Keratinocyte (primary cell): ENCODE data around the gene RRP7A.

ENCODE experiments used
- EZH2 ChIP-seq: IDR thresholded peaks from one replicate; pipeline ENCODE4 v1.6.1; 2012; ENCODE audit warnings: inconsistent platforms, mild to moderate bottlenecking, low read length, moderate library complexity
- TF ChIP-seq, protein P1 (sequence below), 3 experiments: IDR thresholded peaks in 1 of 3; conservative IDR thresholded peaks in 1 of 3; optimal IDR thresholded peaks in 1 of 3; 2 replicates in 2 of 3; 3 replicates in 1 of 3; pipeline versions ENCODE3 to v1.5.1; 2011; ENCODE audit warnings: low read length in 3 of 3, mild to moderate bottlenecking in 3 of 3, moderate library complexity in 2 of 3, control low read depth in 1 of 3, inconsistent platforms in 1 of 3; ENCODE audit not compliant: insufficient read depth in 2 of 3; ENCODE audit errors: extremely low read depth in 1 of 3

DNA sequence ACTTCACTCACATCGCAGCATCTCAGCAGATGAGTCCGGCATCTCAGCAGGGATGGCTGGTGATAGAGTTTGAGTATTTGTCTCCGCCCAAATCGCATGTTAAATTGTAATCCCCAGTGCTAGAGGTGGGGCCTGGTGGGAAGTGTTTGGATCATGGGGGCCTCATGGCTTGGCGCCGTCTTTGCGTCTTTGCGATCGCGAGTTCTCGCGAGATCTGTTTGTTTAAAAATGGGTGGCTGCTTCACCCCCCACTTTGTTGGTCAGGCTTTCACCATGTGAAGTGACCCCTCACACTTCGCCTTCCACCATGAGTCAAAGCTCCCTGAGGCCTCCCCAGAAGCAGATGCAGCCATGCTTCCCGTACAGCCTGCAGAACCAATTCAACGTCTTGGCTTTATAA lies 3.0 kb upstream of the RRP7A start:
- TF ChIP-seq, protein P1, sequence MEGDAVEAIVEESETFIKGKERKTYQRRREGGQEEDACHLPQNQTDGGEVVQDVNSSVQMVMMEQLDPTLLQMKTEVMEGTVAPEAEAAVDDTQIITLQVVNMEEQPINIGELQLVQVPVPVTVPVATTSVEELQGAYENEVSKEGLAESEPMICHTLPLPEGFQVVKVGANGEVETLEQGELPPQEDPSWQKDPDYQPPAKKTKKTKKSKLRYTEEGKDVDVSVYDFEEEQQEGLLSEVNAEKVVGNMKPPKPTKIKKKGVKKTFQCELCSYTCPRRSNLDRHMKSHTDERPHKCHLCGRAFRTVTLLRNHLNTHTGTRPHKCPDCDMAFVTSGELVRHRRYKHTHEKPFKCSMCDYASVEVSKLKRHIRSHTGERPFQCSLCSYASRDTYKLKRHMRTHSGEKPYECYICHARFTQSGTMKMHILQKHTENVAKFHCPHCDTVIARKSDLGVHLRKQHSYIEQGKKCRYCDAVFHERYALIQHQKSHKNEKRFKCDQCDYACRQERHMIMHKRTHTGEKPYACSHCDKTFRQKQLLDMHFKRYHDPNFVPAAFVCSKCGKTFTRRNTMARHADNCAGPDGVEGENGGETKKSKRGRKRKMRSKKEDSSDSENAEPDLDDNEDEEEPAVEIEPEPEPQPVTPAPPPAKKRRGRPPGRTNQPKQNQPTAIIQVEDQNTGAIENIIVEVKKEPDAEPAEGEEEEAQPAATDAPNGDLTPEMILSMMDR (optimal IDR thresholded peaks at IDR 0.05 in 1 of 3, IDR thresholded peaks at IDR 0.05 in 1 of 3, conservative IDR thresholded peaks at IDR 0.05 in 1 of 3; ENCODE audit: extremely low read depth in 1 of 3, insufficient read depth in 2 of 3, low read length in 3 of 3), result no peak
- TF ChIP-seq EZH2, result no peak
